GM18861 (cell line): ENCODE data around the gene AHNAK2.
"Not testable (repeated sequence)": the region's sequence is repeated elsewhere in the genome, so short reads cannot be mapped to it uniquely, and the experiment has no call there.

Experiments
- ATAC-seq: cut with Tn5 transposase; IDR thresholded peaks from one replicate; pipeline ENCODE4 v1.9.1; 2021; ENCODE audit not compliant: unreplicated experiment

The AHNAK2 gene

GRCh38 chr14:104904650-104905578, 73.3 kb downstream of the AHNAK2 start:
- ATAC-seq, result not testable (repeated sequence)

DNA sequence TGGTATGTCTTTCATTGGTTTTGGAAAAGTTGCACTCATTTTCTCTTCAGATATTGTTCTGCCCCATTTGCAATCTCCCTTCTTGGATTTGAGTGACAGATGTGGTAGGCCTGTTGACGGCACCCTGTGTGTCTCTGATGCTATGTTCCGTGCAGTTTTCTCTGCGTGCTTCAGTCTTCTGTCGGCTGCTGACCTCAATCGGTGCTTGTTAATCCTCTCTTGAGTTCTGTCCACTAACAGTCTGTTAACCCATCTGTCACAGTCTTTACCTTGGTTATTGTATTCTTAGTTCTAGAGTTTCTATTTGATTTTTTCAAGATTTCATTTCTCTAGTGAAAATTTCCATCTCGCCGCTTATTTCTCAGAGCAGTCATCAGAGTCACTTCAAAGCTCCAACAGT, 74.2 kb downstream of the AHNAK2 start:
- no peak for ATAC-seq

- ATAC-seq, result no peak
These were observed 77.3 kb downstream of the AHNAK2 start for GRCh38 chr14:104900639-104901512.

DNA sequence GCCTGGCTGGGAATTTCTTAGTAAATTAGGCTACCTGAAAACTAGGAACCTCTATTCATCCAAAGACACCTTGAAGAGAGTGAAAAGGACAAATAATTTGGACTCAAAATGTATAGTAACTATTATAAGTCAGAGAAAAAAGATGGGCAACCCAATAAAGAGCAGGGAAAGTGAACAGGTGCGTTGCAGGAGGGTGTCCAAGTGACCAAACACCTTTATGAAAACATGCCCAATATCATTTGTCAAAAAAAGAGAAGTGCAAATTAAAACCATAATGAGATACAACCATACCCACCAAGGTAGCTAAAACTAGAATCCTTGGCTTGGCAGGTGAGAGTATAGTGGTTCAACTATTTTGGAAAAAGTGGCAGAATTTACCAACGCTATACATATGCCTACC, 78.4 kb downstream of the AHNAK2 start:
- no peak for ATAC-seq

- no peak for ATAC-seq
These were observed 79.2 kb downstream of the AHNAK2 start for GRCh38 chr14:104898870-104899510.

GRCh38 chr14:104898195-104898558, 80.0 kb downstream of the AHNAK2 start:
- no peak for ATAC-seq

- ATAC-seq, result no peak
These were observed 80.6 kb downstream of the AHNAK2 start for GRCh38 chr14:104897330-104898194.

DNA sequence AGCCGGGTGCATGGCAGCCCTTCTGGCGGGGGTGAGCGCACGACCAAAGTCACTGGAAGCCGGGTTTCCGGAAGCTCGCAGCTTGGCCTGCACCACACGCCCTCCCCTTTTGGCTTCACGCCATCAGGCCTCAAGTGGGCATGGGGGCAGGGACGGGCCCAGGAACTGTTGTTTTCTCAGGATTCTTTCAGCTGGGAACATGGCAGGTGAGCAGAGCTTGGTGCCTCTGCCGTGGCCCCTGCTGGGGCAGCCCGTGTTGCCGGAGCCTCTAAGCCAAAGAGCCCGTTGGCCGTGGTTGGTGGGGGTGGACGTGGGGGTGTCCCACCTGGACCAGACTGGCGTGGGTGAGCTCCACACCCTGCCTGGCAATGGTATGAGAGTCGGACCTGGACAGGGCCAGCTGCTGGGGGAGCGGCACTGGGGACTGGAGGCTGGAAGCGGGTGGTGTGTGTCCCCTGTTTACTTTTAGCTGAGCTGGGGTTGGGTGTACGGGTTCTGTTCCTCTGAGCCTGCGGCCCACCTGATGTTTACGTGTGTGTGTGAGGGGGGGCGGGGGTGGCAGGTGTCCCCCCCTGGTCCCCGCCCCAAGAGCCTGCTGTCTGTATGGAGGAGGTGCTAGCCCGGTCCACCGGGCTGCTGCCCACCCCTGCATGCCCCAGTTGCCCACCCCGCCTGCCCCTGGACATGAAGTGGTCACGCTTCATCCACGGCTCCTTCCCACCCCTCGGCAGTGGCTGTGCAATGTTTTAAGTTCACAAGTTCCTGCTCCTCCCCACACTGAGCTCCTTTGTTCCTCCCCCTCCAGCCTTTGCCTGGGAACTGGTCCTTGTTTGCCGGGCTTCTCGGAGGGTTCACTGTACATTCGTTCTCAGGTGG, 82.2 kb downstream of the AHNAK2 start:
- no peak for ATAC-seq

GRCh38 chr14:104895207-104895785, 82.9 kb downstream of the AHNAK2 start:
- ATAC-seq, result no peak

DNA sequence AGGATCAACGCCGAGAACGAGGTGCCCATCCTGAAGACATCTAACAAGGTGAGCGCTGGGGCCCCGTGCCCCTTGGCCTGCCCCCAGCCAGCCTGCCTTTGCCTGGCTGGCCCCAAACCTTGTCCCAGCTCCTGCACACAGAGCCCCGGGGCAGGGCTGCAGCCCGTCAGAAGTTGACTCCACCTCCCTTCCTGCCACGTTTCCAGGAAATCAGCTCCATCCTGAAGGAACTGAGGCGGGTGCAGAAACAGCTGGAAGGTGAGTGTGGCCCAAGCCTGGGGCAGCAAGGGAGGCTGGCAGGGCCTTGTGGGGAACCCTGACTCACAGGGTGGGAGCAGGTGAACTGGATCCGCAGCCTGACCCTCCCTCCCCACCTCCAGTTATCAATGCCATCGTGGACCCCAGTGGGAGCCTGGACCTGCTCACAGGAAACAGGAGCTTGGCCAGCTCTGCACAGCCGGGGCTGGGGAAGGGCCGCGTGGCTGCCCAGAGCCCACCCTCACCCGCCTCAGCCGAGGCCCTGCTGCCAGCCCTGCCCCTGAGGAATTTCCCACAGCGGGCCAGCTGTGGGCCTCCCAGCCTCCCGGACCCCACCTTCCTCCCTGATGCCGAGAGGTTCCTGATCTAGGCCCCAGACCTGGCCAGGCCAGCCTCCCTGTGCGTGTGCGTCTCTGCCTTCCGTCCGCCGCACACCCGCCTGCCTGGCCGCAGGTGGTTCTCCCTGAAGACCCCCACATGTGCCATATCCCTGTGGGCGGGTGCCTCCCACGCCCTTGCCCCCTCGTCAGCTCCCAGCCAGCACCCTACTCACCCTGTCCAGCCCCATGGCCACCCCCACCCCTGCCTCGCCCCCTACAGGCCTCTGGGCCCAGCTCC, 83.6 kb downstream of the AHNAK2 start:
- ATAC-seq, result no peak

GRCh38 chr14:104893435-104894207, 84.6 kb downstream of the AHNAK2 start:
- ATAC-seq, result no peak

- ATAC-seq, result no peak
These were observed 85.4 kb downstream of the AHNAK2 start for GRCh38 chr14:104892531-104893434.

GRCh38 chr14:104891664-104892530, 86.3 kb downstream of the AHNAK2 start:
- no peak for ATAC-seq

GRCh38 chr14:104891121-104891551, 87.0 kb downstream of the AHNAK2 start:
- no peak for ATAC-seq

DNA sequence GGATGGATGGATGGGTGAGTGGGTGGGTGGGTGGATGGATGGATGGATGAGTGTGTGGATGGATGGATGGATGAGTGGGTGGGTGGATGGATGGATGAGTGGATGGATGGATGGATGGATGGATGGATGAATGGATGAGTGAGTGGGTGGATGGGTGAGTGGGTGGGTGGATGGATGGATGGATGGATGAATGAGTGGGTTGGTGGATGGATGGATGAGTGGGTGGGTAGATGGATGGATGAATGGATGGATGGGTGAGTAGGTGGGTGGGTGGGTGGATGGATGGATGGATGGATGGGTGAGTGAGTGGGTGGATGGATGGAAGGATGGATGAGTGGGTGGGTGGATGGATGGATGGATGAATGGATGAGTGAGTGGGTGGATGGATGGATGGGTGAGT, 87.9 kb downstream of the AHNAK2 start:
- ATAC-seq, result not testable (repeated sequence)
